Measurements from ENCODE around the gene SLC26A5.
"Not testable (repeated sequence)": the region's sequence is repeated elsewhere in the genome, so short reads cannot be mapped to it uniquely, and the experiment has no call there.

Gene SLC26A5

GRCh38 chr7:103405789-103406613, 40.0 kb downstream of the SLC26A5 start:
- DNase-seq (ENCODE audit: extremely low read depth in 1 of 2, low read depth in 1 of 2), result not testable (repeated sequence)

GRCh38 chr7:103399687-103400086, 46.3 kb downstream of the SLC26A5 start:
- DNase-seq (ENCODE audit: extremely low read depth in 1 of 2, low read depth in 1 of 2), result not testable (repeated sequence)

- DNase-seq (ENCODE audit: extremely low read depth in 1 of 2, low read depth in 1 of 2), result no peak
Observed at GRCh38 chr7:103398483-103399127, 47.4 kb downstream of the SLC26A5 start.

- DNase-seq (ENCODE audit: extremely low read depth in 1 of 2, low read depth in 1 of 2), result no peak
Observed at GRCh38 chr7:103396471-103396870, 49.5 kb downstream of the SLC26A5 start.

- DNase-seq (ENCODE audit: extremely low read depth in 1 of 2, low read depth in 1 of 2), result no peak
Observed at GRCh38 chr7:103395071-103395470, 50.9 kb downstream of the SLC26A5 start.

- DNase-seq (ENCODE audit: extremely low read depth in 1 of 2, low read depth in 1 of 2), result no peak
Observed at GRCh38 chr7:103394566-103394965, 51.4 kb downstream of the SLC26A5 start.

GRCh38 chr7:103391976-103392375, 54.0 kb downstream of the SLC26A5 start:
- no peak for DNase-seq (ENCODE audit: extremely low read depth in 1 of 2, low read depth in 1 of 2)

GRCh38 chr7:103391150-103391549, 54.9 kb downstream of the SLC26A5 start:
- no peak for DNase-seq (ENCODE audit: extremely low read depth in 1 of 2, low read depth in 1 of 2)

- no peak for DNase-seq (ENCODE audit: extremely low read depth in 1 of 2, low read depth in 1 of 2)
Observed at GRCh38 chr7:103389263-103389662, 56.7 kb downstream of the SLC26A5 start.

- DNase-seq (ENCODE audit: extremely low read depth in 1 of 2, low read depth in 1 of 2), result no peak
Observed at GRCh38 chr7:103388469-103389140, 57.4 kb downstream of the SLC26A5 start.

- DNase-seq (ENCODE audit: extremely low read depth in 1 of 2, low read depth in 1 of 2), result no peak
Observed at GRCh38 chr7:103387242-103387641, 58.8 kb downstream of the SLC26A5 start.

GRCh38 chr7:103382032-103382402, 64.0 kb downstream of the SLC26A5 start:
- DNase-seq (ENCODE audit: extremely low read depth in 1 of 2, low read depth in 1 of 2), result no peak

- no peak for DNase-seq (ENCODE audit: extremely low read depth in 1 of 2, low read depth in 1 of 2)
Observed at GRCh38 chr7:103381280-103382031, 64.6 kb downstream of the SLC26A5 start.

GRCh38 chr7:103380395-103381191, 65.4 kb downstream of the SLC26A5 start:
- no peak for DNase-seq (ENCODE audit: extremely low read depth in 1 of 2, low read depth in 1 of 2)

GRCh38 chr7:103379270-103379975, 66.6 kb downstream of the SLC26A5 start:
- DNase-seq (ENCODE audit: extremely low read depth in 1 of 2, low read depth in 1 of 2), result no peak

GRCh38 chr7:103373866-103374643, 72.0 kb downstream of the SLC26A5 start:
- DNase-seq (ENCODE audit: extremely low read depth in 1 of 2, low read depth in 1 of 2), result no peak

GRCh38 chr7:103369432-103369831, 76.6 kb downstream of the SLC26A5 start:
- no peak for DNase-seq (ENCODE audit: extremely low read depth in 1 of 2, low read depth in 1 of 2)

GRCh38 chr7:103349805-103350204, 96.2 kb downstream of the SLC26A5 start:
- no peak for DNase-seq (ENCODE audit: extremely low read depth in 1 of 2, low read depth in 1 of 2)

- no peak for DNase-seq (ENCODE audit: extremely low read depth in 1 of 2, low read depth in 1 of 2)
Observed at GRCh38 chr7:103348959-103349358, 97.0 kb downstream of the SLC26A5 start.

Measured in activated CD8-positive, alpha-beta memory T cell treated with anti-CD3 and anti-CD28 coated beads for 1 hour (primary cell).